Activated naive CD8-positive, alpha-beta T cell treated with anti-CD3 and anti-CD28 coated beads for 36 hours (primary cell): ENCODE measurements around the gene GFOD1. TPM values are rescaled to one million over a fixed set of nuclear protein-coding genes. Genes with fewer than 3 reads are reported as not detected.
"Not testable (repeated sequence)": the region's sequence is repeated elsewhere in the genome, so short reads cannot be mapped to it uniquely, and the experiment has no call there.

Experiments used
- DNase-seq: peaks from one replicate; pipeline ENCODE4 v3.0.0; 2021
- H3K27ac Mint-ChIP-seq: one replicate; pipeline ENCODE4 v1.8.0; 2022; ENCODE audit warnings: mild to moderate bottlenecking, moderate library complexity, mixed read lengths
- H3K27me3 Mint-ChIP-seq: one replicate; pipeline ENCODE4 v1.8.0; 2022; ENCODE audit warnings: mild to moderate bottlenecking, mixed read lengths
- H3K36me3 Mint-ChIP-seq: one replicate; pipeline ENCODE4 v1.8.0; 2021; ENCODE audit warnings: mild to moderate bottlenecking, mixed read lengths
- H3K4me1 Mint-ChIP-seq: one replicate; pipeline ENCODE4 v1.8.0; 2021; ENCODE audit warnings: mixed read lengths
- H3K4me3 Mint-ChIP-seq: one replicate; pipeline ENCODE4 v1.8.0; 2022; ENCODE audit warnings: mild to moderate bottlenecking, moderate library complexity, mixed read lengths
- H3K9me3 Mint-ChIP-seq: one replicate; pipeline ENCODE4 v1.8.0; 2022; ENCODE audit warnings: mixed read lengths
- total RNA-seq, 2 experiments: library from RNA; stranded (reverse); gene quantifications; one replicate each; pipeline ENCODE4 v1.2.3, GENCODE V29; 2021

GFOD1 gene
- total RNA-seq, 2 experiments from 2014 or later = 12.8 to 13.0 TPM

DNA sequence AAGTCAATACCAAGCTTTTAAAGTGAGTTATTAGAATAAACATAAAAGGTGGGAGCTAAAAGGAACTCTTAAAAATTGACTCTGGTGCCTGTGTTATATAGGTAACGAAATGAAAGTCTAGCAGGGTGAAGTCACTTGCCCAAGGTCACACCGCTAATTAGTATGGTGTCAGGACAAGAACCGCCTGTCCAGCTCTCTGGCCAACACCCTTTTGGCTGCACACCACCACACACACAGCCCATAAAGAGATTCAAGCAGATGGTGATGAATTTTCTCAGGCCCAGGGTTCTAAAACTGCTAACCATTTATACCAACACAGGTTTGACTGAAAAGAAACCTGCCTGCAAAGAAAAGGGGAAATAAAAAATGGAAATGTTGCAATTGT is 20.2 kb downstream of the GFOD1 start:
- no peak overlapping the region for H3K27ac Mint-ChIP-seq
- H3K4me1 Mint-ChIP-seq = peaks cover 44% of the 10 kb centered on the region

DNA sequence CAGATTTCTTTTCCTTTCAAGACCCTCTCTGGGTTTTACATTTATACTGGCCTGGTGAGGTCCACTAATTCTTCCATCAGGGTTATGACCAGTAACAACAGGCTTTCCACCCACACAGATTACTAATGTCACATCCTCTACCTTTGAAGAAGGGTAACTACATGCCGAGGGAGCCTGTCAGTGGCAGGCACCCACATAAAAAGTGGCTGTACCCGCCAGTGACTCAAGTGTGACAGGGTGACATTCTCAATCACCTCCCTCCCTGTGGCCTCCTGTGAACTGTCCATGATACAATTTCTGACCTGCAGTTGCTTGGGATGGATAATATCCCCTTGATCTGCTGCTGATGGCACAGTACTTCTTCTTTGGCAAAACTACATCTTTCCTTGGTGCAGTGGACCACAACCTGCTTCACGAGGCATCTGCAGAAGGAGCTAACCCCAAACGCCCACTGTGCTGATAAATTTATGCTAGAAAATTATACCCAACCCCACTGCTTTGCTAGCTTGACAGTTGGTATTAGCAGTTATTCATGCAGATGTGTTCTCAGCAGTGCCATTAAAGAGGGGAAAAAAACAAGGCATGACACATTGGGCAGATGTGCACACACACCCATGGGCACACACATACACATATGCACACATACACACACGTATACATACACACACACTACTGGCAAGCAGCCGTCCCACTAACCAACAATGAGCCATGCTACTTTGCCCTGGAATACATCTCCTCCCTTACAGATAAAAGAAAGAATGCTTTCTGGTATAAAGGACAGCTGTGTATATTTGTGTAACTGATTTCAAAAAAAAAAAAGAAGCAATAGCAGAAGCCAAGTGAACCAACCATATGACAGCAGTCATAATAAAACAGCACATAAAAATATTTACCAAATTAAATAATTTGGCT is 20.8 kb downstream of the GFOD1 start:
- peak; percentile 48 for DNase-seq
- peaks cover 50% of the 10 kb centered on the region for H3K4me1 Mint-ChIP-seq
- H3K9me3 Mint-ChIP-seq = no peaks in the 10 kb centered on the region
- peaks cover 37% of the 10 kb centered on the region for H3K36me3 Mint-ChIP-seq
- no peaks in the 10 kb centered on the region for H3K27me3 Mint-ChIP-seq
- peak overlapping the region; percentile 64 for H3K27ac Mint-ChIP-seq
- no peak overlapping the region for H3K4me3 Mint-ChIP-seq

More for the DNA sequence above, 20.2 kb downstream of the GFOD1 start:
- peaks cover 36% of the 10 kb centered on the region for H3K36me3 Mint-ChIP-seq
- no peak for DNase-seq
- no peaks in the 10 kb centered on the region for H3K9me3 Mint-ChIP-seq
- H3K4me3 Mint-ChIP-seq = no peak overlapping the region
- no peaks in the 10 kb centered on the region for H3K27me3 Mint-ChIP-seq

DNA sequence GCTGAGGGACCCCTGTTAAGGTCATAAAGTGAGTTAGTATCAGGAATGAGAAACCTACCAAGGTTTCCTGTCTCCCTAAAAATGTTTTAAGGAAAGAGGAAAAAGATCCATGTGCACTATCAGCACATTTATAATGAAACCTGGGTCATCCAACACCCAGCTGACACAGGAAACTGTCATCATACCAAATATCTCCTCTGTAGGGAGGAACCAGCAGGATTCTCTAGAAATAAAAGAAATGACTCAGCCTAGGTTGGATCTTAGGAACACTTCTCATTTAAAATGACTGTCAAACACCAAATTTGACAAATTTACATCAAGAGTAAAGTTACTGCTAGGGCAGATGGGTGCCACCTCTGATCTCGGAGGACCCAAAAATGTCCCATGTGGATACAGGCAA is 21.7 kb downstream of the GFOD1 start:
- Mint-ChIP-seq H3K36me3 (peaks cover 36% of the 10 kb centered on the region), H3K27ac (peak overlapping the region; percentile 64), H3K27me3 (no peaks in the 10 kb centered on the region), H3K9me3 (no peaks in the 10 kb centered on the region), H3K4me1 (peaks cover 57% of the 10 kb centered on the region), H3K4me3 (no peak overlapping the region)
- no peak for DNase-seq

DNA sequence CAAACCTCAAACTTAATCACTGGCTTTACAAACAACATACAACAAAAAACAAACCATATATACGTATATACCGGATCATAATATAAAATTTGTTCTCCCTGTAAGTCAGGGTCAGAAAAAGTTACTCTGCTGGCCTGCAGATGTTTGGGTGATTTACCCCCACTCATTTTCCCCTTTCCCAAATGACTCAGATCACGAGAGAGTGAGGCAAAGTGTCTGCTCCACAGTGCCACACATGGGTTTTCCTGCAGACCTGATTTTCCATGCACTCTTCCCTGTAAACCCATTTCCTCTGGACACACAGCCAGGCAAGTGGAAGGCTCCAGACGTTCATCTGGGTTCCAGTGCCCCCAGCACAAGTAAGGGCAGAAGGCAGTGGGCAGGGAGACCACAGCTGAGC is 23.5 kb downstream of the GFOD1 start:
- H3K36me3 Mint-ChIP-seq = peaks cover 24% of the 10 kb centered on the region
- peaks cover 61% of the 10 kb centered on the region for H3K4me1 Mint-ChIP-seq
- no peak overlapping the region for H3K27ac Mint-ChIP-seq

DNA sequence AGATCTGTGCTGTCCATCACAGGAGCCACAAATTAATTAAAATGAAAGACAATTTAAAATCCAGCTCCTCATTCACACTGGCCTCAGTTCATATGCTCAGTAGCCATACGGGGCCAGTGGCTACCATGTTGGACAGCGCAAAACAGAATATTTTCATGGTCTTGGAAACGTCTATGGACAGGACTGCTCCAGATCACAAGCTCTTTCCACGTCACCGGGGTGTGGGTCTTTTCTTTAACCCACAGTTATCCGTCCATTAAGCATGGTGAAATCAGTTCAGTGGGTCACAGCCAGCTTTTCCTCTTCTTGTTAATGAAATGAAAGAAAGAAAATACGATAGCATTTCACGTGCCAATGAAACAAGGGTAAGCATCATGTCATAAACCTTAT is 24.1 kb downstream of the GFOD1 start:
- H3K27me3 Mint-ChIP-seq = no peaks in the 10 kb centered on the region
- no peaks in the 10 kb centered on the region for H3K9me3 Mint-ChIP-seq
- H3K27ac Mint-ChIP-seq = no peak overlapping the region
- no peak overlapping the region for H3K4me3 Mint-ChIP-seq
- H3K4me1 Mint-ChIP-seq = peaks cover 62% of the 10 kb centered on the region
- no peak for DNase-seq
- peaks cover 18% of the 10 kb centered on the region for H3K36me3 Mint-ChIP-seq

More for the DNA sequence above, 23.5 kb downstream of the GFOD1 start:
- Mint-ChIP-seq H3K9me3 (no peaks in the 10 kb centered on the region), H3K4me3 (no peak overlapping the region), H3K27me3 (no peaks in the 10 kb centered on the region)
- DNase-seq = no peak

DNA sequence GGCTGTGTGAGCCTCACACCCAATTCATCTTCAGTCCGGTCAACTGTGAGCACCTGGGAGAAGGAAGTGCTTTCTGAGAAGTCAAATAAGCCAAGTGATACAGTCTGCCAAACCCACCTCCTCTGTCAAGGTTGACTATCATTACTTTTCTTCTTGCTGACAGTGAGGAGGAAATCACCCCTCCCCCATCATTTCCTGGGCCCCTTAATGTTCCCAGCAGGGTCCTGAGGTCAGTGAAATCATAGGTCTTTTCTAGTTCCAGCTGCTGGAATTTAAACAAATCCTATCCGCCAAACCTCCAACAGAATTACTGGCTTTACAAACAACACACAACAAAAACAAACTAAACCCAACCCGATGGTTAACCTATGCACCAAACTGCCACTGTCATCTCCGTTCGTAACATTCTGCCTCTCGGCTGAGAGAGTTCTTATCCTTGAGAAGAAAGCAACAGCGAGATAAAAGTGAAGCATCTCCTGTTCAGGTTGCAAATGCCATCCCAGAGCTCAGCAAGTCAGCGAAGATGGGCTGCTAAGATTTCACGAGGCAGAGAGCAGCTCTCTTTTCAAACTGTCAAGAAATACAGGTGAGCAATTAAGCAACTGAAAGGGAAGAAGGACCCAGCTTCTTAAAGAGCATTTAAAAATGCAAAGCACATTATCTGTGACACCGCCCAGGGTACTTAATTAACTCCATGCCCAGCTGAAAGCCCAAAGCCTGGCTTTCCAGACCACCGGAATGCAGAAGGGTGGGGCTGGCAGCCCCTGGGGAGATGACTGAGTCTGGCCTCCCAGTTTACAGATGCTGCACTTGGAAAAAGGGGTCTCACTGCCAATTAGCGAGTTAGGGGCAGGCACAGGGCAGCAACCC is 24.7 kb downstream of the GFOD1 start:
- Mint-ChIP-seq H3K4me1 (peaks cover 66% of the 10 kb centered on the region), H3K27ac (no peak overlapping the region)
- DNase-seq = no peak

DNA sequence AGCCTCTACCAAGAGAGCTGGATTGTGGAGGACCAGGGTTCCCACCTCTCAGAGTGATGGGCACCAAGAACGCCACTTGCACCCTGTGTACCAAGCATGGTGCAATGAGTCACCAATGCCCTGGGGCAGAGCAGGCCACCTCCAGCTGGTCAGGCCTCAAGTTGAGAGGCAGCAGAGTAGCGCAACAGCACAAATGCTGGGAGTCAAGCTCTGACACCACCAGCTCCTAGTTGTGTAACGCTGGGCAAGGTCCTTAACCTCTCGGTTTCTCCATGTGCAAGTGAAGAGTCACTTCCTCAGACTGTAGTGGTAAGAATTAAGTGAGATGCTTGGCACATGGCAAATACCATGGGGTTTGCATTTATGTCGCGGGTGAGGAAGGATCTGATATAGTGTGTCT is 25.6 kb downstream of the GFOD1 start:
- H3K27ac Mint-ChIP-seq = no peak overlapping the region
- H3K4me3 Mint-ChIP-seq = no peak overlapping the region
- no peaks in the 10 kb centered on the region for H3K9me3 Mint-ChIP-seq
- no peak for DNase-seq
- H3K4me1 Mint-ChIP-seq = peaks cover 68% of the 10 kb centered on the region
- no peaks in the 10 kb centered on the region for H3K27me3 Mint-ChIP-seq
- peaks cover 19% of the 10 kb centered on the region for H3K36me3 Mint-ChIP-seq

More for the DNA sequence above, 24.7 kb downstream of the GFOD1 start:
- peaks cover 19% of the 10 kb centered on the region for H3K36me3 Mint-ChIP-seq
- H3K27me3 Mint-ChIP-seq = no peaks in the 10 kb centered on the region
- no peaks in the 10 kb centered on the region for H3K9me3 Mint-ChIP-seq
- H3K4me3 Mint-ChIP-seq = peak overlapping the region; percentile 15

DNA sequence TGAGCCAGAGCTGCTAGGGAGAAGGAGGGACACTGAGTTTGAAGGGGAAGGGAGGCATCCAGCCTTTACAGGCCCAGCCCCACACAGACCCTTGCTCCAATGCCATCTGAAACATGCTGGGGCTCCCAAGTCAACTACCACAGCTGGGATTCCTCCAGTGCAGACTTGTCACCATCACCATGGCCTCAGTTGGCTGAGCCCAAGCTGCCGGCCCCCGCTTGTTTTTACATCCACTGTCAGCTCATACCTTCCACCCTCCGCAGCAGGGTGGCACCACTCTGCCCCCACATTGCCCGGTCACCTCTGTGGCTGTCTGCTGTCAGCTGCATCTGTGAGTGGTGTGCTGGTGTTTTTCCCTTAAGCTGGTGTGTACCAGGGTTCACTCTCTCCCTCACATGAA is 26.1 kb downstream of the GFOD1 start:
- H3K9me3 Mint-ChIP-seq = no peaks in the 10 kb centered on the region
- no peak overlapping the region for H3K27ac Mint-ChIP-seq
- no peak overlapping the region for H3K4me3 Mint-ChIP-seq
- H3K36me3 Mint-ChIP-seq = peaks cover 19% of the 10 kb centered on the region
- peaks cover 68% of the 10 kb centered on the region for H3K4me1 Mint-ChIP-seq
- H3K27me3 Mint-ChIP-seq = no peaks in the 10 kb centered on the region
- no peak for DNase-seq

DNA sequence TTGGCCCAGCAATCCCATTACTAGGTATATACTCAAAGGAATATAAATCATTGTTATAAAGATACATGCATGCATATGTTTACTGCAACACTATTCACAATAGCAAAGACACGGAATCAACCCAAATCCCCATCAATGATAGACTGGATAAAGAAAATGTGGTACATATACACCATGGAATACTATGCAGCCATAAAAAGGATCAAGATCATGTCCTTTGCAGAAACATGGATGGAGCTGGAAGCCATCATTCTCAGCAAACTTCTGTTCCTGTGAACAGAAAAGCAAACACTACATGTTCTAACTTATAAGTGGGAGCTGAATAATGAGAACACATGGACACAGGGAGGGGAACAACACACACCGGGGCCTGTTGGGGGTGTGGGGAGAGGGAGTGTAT is 27.1 kb downstream of the GFOD1 start:
- peaks cover 70% of the 10 kb centered on the region for H3K4me1 Mint-ChIP-seq
- not testable (repeated sequence) for H3K4me3 Mint-ChIP-seq, DNase-seq, H3K9me3 Mint-ChIP-seq, H3K27me3 Mint-ChIP-seq, H3K27ac Mint-ChIP-seq
- peaks cover 15% of the 10 kb centered on the region for H3K36me3 Mint-ChIP-seq

DNA sequence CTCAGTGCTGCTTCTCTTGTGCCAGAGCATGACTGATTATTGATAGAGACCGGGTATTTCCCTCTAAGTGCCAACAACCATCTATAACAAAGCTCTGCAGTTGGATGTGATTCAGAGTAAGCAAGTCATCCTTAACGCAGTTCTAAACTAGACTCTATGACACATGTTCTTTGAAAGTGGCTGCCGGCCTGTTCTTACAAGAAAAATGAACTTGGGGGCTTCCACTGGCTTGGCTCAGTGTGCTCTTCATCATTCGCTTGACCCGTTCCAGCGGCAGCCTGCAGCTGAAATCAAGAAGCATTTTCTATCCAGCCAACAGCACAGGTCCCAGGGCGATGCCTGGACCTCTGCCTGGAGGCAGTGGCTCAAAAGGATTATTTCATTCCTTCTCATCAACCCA is 29.8 kb downstream of the GFOD1 start:
- Mint-ChIP-seq H3K27me3 (no peaks in the 10 kb centered on the region), H3K27ac (no peak overlapping the region), H3K4me3 (no peak overlapping the region), H3K9me3 (no peaks in the 10 kb centered on the region), H3K4me1 (peaks cover 76% of the 10 kb centered on the region), H3K36me3 (peaks cover 18% of the 10 kb centered on the region)
- DNase-seq = no peak

DNA sequence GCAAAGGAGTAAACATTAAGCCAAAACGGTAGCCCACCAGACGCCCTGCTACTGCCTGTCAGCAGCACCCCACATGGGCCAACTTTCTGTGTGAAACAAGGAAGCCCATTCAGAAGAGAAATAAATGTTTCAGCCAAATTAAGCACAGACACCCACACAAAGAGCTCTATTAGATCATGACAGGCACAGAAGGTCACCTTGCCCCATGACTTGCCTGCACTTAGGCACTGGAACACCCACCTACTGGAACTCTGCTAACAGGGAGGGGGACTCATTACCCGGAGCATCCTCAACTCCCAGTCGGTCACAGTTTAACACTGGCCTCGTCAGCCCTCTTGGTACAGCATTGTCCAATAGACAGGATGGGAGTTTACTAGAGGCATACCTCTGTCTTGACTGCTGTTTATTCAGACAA is 31.8 kb downstream of the GFOD1 start:
- H3K4me3 Mint-ChIP-seq = no peak overlapping the region
- peak overlapping the region; percentile 90 for H3K27ac Mint-ChIP-seq
- no peak for DNase-seq

DNA sequence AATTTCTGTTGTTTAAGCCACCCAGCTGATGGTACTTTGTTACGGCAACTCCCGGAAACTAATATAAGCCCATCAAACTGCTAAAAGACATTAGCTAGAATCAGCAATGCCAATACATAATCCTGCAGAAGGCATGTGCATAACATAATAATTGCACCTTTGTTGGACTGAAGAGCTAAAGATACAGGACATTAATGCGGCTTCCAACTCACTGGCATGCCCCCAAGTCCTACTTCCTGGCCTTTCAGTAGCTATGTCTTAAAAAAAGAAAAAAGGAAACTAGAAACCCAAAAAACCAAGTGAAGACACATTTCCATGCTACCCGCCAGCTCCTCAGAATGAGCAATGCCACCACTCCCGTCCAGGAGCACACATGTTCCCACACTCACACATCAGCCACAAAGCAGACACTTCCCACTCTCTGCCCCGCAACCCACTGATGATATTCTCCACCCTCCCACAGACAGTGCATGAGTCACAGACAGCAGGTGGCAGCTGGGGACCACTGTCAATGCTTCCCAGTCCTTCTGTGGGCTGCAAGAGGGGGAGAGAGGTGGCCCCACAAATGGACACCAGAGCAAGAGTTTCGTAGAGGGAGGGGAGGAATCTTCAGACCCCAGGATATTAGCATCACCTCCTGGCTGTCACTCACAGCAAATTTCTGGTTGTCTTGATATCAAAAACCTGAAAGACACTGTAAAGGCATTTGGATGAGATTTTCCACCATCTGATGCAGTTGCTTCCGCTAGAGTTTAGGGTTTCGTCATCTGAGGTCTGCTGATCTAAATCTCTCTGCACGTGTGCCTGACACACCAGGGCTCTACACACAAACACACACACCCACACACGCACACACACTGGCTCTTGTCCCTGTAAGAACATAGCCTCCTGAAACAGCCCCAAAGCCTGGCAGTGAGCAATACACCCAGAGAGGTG is 32.8 kb downstream of the GFOD1 start:
- H3K9me3 Mint-ChIP-seq = no peaks in the 10 kb centered on the region
- H3K36me3 Mint-ChIP-seq = peaks cover 26% of the 10 kb centered on the region
- peaks cover 58% of the 10 kb centered on the region for H3K4me1 Mint-ChIP-seq

More for the DNA sequence above, 31.8 kb downstream of the GFOD1 start:
- no peaks in the 10 kb centered on the region for H3K9me3 Mint-ChIP-seq
- no peaks in the 10 kb centered on the region for H3K27me3 Mint-ChIP-seq
- H3K36me3 Mint-ChIP-seq = peaks cover 22% of the 10 kb centered on the region
- peaks cover 60% of the 10 kb centered on the region for H3K4me1 Mint-ChIP-seq

DNA sequence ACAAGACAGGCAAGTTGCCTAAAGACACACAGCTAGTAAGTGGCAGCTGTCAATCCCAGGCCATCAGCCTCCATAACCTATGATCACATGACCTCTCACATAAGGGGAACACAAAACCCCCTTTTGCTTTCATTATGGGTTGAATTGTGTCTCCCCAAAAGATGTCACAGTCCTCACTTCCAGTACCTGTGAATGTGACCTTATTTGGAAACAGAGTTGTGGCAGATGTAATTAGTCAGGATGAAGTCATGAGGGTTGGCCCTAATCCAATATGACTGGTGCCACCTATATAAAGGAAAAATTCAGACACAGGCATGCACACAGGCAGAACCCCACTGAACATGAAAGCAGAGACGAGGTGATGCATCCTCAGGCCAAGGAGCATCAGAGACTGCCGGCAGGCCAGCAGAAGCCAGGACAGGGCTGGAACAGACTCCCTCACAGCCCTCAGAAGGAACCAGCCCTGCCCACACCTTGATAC is 33.6 kb downstream of the GFOD1 start:
- Mint-ChIP-seq H3K27ac (peak overlapping the region; percentile 90), H3K9me3 (no peaks in the 10 kb centered on the region), H3K27me3 (no peaks in the 10 kb centered on the region), H3K4me1 (peaks cover 56% of the 10 kb centered on the region), H3K36me3 (peaks cover 27% of the 10 kb centered on the region), H3K4me3 (peak overlapping the region; percentile 33)
- peak; percentile 64 for DNase-seq

More for the DNA sequence above, 32.8 kb downstream of the GFOD1 start:
- peak overlapping the region; percentile 90 for H3K27ac Mint-ChIP-seq
- peak; percentile 85 for DNase-seq
- no peaks in the 10 kb centered on the region for H3K27me3 Mint-ChIP-seq
- H3K4me3 Mint-ChIP-seq = peak overlapping the region; percentile 44

DNA sequence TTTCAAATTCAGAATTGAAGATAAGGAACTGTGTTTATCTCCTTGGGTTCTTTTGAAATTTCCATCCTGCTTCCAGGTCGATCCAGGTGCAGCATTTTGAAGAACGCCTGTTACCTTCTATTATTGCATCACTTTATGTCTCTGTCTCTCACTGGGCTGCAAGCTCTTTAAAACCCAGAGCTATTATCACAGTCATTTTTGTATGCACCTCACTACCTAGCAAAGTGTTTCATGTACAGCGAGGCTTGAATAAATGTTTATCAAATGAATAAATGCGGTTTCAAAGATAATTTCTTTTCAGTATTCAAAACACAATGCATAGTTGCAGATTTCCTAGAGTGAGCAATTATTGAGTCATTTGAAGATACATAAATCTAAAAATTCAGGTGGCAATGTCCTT is 34.2 kb downstream of the GFOD1 start:
- H3K27ac Mint-ChIP-seq = peak overlapping the region; percentile 67
- no peak for DNase-seq

More for the DNA sequence above, 34.2 kb downstream of the GFOD1 start:
- Mint-ChIP-seq H3K27me3 (no peaks in the 10 kb centered on the region), H3K4me3 (no peak overlapping the region), H3K36me3 (peaks cover 29% of the 10 kb centered on the region), H3K9me3 (no peaks in the 10 kb centered on the region), H3K4me1 (peaks cover 59% of the 10 kb centered on the region)
